HG02623 (cell line): Measurements from ENCODE around the gene ROCK2.

Experiments
- ATAC-seq: cut with Tn5 transposase; IDR thresholded peaks from one replicate; pipeline ENCODE4 v1.9.1; 2021; ENCODE audit warnings: moderate library complexity; ENCODE audit not compliant: unreplicated experiment

The ROCK2 gene

DNA sequence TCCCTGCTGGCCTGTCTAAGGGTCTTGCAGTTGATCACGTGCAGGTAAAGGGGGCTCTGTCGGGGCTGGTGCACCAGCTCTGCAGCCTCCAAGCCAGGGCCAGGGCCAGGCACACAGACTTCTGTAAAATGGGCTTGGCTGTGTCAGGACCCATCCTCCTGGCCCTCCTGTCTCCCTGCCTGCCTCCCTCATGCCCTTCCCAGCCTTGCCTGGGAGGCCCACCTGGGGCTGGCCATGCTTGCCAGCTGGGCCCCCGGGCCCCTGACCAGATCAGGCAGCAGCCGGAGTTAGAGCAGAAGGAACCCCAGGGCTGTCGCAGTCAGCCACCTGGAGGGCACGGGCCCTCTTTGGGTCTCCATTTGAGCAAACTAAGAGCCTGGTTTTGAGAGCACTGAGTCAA lies 187.1 kb downstream of the ROCK2 start:
- ATAC-seq: no peak

DNA sequence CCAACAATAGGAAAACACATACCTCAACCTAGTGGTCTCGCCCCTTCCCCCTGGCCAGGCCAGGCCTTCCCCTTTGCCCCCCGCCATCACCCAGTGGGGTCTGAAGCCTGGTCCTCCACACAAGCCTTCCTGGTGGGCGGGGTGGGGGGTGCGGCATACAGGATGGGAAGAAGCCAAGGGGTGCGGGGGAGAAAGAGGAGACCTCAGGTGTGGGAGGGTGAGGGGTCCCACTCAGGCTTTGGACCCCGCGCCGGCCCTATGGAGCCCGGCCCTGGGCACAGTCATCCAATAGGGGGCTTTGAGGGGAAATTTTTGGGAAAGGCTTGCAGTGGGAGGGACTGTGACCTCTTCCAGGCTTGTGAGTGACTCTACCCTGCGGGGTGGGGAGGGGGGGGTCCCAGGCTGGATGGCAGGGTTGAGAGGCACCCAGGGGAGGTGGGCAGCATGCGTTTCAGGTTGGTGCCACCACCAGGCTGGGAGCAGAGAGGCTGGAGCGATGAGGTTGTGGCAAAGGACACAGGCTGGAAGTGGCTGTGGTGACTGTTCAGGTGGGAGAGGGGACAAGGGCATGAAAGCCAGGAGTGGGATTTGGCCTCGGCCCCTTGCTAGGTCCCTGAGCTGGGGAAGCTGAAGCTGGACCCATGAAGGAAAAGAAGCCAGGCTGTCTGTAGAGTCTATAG lies 187.9 kb downstream of the ROCK2 start:
- no peak for ATAC-seq

DNA sequence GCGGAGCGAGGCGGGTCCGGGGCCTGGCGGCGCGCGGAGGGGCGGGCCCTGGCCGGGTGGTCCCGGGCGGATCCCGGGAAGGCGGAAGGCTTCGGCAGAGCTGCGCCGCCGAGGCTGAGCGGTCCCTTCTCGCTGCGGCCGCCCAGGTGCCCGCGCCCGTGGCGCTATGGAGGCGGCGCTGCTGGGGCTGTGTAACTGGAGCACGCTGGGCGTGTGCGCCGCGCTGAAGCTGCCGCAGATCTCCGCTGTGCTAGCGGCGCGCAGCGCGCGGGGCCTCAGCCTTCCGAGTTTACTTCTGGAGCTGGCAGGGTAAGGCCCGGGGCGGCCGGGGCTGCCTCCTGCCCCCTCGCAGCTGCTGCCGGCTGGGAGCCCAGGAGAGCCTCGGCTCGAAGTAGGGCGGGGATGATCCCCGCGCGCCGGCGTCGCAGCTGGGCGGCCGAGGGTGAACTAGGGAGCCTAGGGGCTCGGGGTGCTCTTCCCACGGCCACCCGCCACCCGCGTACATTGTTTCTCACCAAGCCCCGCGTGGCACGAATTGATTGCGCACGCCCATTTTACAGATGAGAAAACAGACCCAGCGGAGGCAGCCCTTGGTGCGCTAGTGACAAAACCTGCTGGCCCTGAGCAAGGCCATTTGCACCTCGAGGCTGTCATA lies 188.9 kb downstream of the ROCK2 start, which contains the start of gene SLC66A3:
SLC66A3 (plus strand) TSS at position 87 of the 655 bp plus-strand sequence; CDS start at position 167, 80 bp downstream.
- ATAC-seq: peak; percentile 78

DNA sequence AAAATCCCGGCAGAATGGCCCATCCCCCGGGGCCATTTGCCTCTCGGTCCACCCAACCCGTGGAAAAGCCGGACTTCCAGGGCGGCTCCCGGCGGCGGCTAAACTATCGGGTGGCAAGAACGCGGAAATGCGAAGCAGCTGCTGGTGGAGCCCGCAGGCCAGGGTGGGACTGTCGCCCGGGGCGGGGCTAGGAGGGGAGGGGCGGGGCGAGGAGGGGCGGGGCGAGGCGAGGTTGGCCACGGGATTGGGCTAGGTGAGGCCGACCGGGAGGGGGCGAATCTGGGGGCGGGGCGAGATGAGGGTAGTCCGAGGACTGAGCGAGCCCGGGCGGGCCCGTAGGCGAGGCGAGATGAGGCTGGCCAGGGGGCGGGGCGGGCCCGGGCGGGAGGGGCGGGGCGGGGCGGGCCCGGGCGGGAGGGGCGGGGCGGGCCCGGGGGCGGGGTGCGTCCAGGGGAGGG lies 189.5 kb downstream of the ROCK2 start:
- peak; percentile 55 for ATAC-seq

DNA sequence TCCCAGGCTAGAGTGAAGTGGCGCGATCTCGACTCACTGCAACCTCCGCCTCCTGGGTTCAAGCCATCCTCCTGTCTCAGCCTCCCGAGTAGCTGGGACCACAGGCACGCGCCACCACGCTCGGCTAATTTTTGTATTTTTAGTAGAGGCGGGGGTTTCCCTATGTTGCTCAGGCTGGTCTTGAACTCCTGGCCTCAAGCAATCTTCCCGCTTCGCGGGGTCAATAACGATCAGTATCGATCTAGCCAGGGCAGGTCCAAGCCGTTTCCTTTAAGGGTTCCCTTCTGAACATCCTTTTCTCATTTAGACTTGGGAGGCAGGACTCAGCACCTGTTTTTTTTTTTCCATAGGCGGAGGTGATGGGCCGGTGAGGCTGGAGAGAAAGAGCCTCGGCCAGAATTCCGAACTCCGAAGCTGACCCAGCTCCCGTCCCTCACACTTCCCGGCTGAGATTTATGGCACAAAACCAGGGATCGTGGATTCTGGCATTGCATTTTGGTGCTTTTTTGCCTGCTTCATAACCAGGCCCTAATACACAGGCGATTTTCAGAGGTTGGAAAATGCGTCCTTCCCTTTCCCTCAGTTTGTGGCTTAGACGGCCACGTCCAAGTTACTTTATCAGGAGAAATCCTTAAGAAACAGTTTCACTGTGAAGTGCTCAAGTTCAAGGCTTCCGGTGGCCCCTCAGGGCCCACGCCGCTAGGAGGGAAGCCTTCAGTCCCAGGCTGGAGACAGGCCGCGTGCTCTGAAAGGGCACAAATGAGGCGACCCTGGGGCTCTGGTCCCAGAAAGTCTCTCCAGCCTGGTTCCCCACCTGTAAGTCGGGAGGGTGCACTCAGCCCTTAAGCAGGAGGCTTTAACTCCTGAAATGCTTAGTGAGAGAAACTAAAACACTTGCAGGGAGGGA lies 190.2 kb downstream of the ROCK2 start:
- ATAC-seq: peak; percentile 9

DNA sequence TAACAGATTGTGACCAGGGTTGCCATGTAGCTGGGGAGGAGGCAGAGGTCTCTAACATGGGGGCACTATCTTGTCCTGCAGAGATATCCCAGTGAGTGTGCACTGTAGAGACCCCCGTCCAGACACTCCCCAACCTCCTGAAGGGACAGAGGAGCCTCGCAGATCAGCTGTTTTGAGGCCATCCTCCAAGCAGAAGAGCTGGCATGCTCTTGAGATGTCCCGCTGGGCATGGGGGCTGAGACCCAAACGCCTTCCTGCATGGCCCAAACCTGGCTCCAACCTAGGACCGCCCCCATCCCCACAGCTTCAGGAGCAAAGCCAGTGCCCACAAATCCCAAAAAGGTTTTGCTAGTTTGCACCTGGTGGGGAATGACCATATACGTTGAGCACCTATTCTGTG lies 191.8 kb downstream of the ROCK2 start:
- no peak for ATAC-seq

DNA sequence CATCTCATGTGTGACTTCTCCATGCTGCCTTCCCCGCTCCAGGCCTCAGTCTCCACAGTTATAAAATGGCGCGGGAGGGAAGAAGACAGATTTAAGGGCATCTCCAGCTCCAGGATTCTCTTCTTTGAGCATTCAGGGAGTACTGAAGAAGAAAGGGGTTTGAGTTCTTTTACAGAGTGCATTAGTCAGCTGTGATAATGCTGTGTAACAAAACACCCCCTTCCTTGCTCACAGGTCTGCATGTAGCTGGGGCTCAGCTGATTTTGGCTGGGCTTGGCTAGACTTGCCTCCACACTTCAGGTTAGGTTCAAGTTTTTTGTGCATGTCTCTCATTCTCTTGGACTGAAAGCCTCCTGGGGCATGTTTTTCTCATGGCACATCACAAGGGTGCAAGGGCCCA lies 197.2 kb downstream of the ROCK2 start:
- ATAC-seq: no peak

DNA sequence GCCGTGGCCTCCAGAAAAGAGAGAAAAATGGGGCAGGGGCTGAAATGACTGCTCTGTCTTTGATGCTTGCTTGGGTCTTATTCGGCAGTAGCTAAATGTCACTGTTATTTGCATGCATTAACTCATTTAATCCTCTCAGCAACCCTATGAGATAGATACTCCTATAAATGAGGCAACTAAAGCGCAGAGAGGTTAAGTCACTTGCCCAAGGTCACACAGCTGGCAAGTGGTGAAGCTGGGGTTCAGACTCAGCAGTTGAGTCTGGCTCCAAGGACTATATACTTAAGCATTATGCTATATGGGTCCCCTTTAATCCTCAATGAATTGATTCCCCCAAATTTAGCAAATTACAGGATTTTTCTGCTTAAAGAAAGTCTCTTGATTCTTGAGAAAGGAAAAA lies 198.4 kb downstream of the ROCK2 start:
- no peak for ATAC-seq

DNA sequence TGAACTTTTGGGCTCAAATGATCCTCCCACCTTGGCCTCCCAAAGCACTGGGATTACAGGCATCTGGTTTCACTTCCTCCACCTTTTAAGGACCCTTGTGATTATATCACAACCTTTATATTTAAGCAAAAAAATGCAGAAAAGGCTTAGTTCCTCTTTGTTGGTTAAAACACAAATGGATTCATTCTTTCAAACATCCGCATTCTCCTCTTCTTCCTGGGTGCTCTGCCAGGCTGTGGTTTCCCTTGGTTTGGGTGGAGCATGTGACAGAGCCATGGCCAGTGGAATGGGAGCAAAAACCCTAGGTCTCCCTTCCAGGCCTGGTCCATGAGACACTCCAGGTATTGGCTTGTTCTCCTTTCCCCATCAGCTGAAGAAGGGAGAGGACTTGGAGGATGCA lies 199.1 kb downstream of the ROCK2 start:
- ATAC-seq: no peak

DNA sequence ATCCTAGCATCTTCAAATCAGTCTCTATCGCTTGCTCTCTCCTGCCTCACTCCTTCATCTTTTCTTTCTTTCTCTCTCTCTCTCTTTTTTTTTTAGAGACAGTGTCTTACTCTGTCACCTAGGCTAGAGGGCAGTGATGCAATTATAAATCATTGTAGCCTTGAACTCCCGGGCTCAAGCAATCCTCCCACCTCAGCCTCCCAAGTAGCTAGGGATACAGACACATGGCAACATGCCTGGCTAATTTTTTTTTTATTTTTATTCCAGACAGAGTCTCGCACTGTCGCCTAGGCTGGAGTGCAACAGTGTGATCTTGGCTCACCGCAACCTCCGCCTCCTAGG lies 199.7 kb downstream of the ROCK2 start:
- no peak for ATAC-seq

DNA sequence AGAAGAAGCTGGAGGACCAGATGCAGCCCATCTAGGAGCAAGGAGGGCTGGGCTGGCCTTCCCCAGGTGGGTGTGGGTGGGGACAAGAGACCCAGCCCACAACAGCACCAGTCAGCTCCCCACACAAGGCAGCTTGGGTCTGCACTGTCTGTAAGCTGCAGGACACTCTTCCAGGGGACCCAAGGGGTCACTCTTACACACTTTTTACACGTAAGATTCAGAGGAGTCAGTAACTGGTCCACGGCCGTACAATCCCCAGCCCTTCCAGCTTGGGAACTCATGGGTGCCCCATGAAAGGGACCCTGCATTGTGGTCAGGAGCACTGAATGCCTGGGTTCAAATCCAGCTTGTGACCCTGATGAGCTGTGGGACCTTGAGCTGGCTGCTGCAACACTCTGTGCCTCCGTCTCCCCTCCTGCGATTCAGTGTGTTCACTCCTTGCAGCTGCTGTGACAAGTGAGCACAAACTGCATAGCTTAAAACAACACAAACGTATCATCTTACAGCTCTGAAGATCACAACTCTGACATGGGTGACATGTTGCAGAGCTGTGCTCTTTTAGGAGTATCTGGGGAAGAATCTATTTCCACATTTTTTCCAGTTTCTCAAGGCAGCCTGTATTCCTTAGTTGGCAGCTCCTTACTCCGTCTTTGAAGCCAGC lies 200.2 kb downstream of the ROCK2 start:
- no peak for ATAC-seq

DNA sequence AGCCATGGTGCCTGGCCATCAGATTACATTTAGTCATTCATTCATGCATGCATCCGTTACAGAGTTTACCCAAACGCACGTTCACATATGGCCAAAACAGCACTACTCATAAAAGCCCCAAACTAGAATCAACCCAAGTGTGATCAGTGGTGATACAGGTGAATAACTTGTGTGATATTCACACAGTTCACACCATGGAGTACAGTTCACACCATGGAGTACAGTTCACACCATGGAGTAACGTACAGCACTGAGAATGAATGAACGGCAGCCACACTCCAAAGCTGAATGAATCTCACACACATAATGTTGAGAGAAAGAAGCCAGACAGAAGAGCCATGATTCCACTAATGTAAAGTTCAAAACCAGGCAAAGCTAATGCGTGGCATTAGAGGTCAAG lies 201.4 kb downstream of the ROCK2 start:
- ATAC-seq: no peak

DNA sequence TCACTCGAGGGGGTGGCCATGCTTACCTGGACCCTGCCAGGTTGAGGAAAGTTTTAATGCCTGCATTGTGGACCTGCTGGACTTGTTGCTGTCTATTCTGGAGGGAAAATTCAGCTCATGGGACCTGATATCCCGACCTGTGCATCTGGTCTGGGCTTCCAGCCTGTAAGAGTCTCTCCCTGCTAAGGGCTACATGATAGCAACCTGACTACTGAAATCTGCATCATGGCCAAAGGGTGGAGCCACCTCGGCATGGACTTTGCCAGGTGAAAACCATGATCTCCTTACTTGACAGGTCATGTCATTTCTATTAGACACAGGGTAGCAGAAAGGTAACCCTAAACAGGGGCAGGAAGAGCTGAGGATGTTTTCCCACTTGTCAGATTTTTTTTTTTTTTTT lies 202.1 kb downstream of the ROCK2 start:
- ATAC-seq: no peak

DNA sequence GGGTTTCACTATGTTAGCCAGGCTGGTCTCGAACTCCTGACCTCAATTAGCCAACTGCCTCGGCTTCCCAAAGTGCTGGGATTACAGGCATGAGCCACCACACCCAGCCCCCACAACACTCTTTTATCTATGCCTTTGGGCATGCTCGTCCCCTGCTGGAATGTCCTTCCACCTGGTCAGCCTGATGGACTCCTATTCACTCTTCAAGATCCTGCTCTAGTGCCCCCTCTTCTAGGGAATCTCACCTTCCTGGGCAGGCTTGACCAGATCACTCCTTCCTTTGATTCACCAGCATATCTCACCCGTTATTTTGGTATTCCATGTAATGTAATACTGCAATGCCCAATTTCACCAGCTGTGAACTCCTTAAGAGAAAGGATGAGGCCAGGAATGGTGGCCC lies 203.1 kb downstream of the ROCK2 start:
- ATAC-seq: no peak

DNA sequence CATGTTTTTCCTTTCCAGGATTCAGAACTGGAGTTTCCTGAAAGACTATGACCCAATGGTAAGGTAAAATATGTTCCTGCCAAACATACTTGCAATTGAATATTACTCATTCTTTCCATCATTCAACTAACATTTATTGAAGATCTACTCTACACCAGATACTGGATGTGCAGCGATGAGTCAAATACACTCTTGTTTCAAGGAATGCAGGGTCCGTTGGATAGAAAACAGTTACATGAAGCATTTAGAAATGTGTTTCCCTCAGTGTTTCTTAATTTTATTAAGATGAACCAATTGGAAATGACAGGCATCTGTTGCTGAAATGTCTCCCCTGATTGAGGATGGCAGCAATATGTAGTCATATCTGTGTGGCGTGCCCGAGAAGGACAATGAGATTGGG lies 203.9 kb downstream of the ROCK2 start:
- ATAC-seq: no peak

DNA sequence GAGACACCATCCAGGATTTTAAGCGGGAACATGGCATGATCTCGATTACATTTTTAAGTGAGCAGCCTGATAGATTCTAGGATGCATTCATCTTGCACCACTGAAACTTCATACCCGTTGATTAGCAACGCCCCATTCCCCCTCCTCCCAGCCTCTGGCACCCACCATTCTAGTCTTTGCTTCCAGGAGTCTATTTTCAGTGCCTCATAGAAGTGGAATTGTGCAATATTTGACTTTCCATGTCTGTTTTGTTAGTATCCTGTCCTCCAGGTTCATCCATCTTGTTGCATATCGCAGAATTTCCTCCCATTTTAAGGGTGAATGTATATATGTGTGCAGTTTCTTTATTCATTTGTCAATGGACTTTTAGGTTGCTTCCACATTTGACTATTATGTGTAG lies 210.1 kb downstream of the ROCK2 start:
- ATAC-seq: no peak

DNA sequence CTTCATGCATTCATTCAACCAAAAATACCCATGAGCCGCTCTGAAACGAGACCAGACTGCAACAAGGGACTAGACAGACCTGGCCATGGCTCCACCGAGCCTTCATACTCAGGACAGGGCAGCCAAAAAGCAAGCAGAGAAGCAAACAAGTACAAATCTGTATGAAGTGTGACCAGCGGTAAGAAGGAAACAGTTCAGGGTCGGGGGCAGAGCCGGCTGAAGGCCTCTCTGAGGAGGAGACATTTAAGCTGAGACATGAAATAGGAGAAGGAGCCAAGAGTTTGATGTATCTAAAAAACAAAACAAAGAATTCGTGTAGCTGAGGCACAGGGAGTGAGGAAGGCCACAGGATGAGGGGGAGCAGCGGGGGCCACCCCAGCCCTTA lies 210.5 kb downstream of the ROCK2 start:
- no peak for ATAC-seq

DNA sequence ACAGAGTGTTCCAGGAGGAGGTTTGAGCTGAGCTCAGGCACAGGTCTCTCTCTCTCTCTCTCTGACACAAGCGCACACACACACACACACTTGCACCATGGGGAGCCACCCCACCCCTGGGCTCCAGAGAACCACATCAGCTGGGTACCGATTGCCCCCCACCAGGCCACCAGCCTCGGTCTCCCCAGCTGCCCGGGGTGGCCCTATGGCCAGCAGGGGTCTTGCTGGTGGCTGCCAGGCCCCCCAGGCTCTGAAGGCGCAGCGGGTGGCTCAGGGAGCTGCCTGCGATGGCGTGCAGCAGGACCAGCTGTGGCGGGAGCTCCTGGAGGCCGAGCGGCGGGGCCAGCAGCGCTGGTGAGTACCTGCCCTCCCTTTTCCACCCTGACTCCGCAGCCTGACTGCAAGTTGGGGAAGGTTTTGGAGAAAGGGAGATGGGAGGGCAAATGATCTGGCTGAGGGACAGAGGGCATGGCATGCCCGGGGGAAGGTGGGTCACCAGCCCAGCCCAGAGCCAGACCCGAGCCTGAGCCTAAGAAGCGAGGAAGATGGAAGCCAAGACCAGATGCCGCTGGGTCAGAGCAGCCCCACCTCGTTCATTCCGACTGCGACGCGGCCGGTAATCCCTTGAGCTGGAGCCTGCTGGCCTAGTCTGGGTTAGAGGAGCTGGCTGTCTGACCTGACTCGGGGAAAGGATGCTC lies 211.0 kb downstream of the ROCK2 start:
- no peak for ATAC-seq

DNA sequence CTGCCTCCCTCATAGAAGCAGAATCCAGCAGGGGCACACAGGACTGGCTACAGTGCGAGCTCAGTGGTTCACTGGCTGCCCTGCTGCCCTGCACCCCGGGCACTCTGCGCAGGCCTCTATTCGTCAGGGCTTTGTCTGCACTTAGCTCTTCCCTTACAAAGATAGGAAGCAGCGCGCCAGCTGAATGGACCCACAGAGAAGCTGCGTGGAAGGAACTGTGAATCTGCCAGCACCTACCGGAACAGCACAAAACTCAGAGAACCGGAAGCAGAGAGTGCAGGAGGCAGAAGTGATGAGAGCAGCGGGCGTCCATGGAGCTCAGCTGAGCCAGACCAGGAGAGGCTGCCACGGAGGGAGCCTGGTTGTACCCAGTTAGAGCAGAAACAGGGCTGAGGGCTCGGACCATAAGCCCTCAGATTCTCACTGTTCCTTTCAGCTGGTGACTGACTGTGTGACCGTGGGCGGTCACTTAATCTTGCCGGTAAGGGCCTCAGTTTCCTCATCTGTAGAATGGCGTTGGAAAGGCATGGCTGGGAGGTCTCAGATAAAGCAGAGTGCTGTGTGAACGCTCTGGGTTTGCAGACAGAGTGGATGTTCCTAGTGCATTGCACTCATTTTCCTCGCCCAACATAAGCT lies 212.3 kb downstream of the ROCK2 start:
- no peak for ATAC-seq
